SH-SY5Y (cell line): Measurements from ENCODE around the gene PCBP1.

Experiments
- GATA2 ChIP-seq: IDR thresholded peaks from 2 replicates; pipeline ENCODE4 v1.6.1; 2011; ENCODE audit warnings: mild to moderate bottlenecking, low read depth, low read length
- GATA3 ChIP-seq: IDR thresholded peaks from 2 replicates; pipeline ENCODE4 v1.6.1; 2011; ENCODE audit warnings: low read depth, mild to moderate bottlenecking, low read length, moderate library complexity

DNA sequence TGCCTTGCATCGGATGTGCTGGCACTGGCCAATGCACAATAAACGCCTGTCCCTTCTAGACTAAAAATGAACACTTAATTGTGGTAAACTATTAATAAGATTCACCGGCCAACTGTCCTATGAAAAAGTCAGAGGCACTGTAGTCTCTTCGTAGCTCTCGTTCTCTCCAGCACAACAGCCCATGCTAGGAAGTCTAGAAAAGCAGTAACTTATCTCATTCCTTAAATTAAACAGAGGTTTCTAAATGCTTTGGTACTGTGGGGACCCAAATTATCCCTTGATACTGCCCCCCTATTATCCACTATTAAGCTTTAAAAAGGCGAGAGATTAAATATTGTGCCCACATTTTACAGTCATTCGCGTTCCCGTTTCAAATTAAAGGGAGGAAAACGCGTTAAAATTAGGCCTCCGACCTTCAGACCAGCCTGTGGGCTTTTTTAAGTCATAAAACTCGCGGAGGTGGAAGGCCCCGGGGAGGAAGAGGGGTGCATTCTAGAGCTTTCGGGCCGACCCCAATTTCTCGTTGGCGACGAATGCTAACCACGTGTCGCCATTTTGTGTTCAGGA is 1.5 kb upstream of the PCBP1 start:
- TF ChIP-seq GATA2 (no peak), GATA3 (no peak)
